ENCODE results near the gene FGF18.

FGF18 gene

DNA sequence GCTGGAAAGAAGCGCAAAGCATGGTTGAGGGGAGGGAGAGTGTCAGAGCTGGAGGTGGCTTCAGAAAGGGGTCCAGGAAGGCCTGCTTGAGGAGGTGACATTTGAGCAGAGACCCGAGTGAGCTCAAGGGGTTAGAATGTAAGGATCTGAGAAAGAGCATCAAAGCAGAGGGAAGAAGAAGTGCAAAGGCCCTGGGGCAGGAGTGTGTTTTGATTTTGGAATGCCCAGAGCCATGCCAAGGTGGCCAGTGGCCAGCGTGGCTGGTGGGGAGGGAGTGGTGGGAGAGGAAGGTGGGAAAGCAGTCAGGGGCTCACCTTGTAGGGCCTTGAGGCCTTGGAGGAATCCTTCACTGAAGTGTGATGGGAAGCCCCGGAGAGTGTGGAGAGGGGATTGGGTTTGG lies 15.4 kb downstream of the FGF18 start:
- Histone ChIP-seq H3K79me2 (ENCODE audit: low read length) (no peaks in the 10 kb centered on the region), H3K4me2 (ENCODE audit: low read length) (no peak overlapping the region), H3K4me3 (ENCODE audit: low read length) (no peak overlapping the region), H4K20me1 (ENCODE audit: insufficient read depth, low read length) (no peaks in the 10 kb centered on the region), H3K9me3 (ENCODE audit: insufficient read depth, low read length) (no peaks in the 10 kb centered on the region), H3K4me1 (ENCODE audit: low read length) (no peaks in the 10 kb centered on the region), H3K36me3 (replicated peaks; ENCODE audit: low read depth, low read length) (no peaks in the 10 kb centered on the region), H2AFZ (ENCODE audit: low read depth, low read length) (no peak overlapping the region), H3K27me3 (ENCODE audit: low read depth, low read length) (no peaks in the 10 kb centered on the region), H3K9ac (ENCODE audit: low read length) (no peak overlapping the region), H3K27ac (ENCODE audit: low read length) (no peak overlapping the region)
- TF ChIP-seq EZH2phosphoT487 (IDR thresholded peaks at IDR 0.05; ENCODE audit: low read depth): no peak
- TF ChIP-seq, protein P1, sequence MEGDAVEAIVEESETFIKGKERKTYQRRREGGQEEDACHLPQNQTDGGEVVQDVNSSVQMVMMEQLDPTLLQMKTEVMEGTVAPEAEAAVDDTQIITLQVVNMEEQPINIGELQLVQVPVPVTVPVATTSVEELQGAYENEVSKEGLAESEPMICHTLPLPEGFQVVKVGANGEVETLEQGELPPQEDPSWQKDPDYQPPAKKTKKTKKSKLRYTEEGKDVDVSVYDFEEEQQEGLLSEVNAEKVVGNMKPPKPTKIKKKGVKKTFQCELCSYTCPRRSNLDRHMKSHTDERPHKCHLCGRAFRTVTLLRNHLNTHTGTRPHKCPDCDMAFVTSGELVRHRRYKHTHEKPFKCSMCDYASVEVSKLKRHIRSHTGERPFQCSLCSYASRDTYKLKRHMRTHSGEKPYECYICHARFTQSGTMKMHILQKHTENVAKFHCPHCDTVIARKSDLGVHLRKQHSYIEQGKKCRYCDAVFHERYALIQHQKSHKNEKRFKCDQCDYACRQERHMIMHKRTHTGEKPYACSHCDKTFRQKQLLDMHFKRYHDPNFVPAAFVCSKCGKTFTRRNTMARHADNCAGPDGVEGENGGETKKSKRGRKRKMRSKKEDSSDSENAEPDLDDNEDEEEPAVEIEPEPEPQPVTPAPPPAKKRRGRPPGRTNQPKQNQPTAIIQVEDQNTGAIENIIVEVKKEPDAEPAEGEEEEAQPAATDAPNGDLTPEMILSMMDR (IDR thresholded peaks at IDR 0.05; ENCODE audit: low read depth, low read length): no peak

DNA sequence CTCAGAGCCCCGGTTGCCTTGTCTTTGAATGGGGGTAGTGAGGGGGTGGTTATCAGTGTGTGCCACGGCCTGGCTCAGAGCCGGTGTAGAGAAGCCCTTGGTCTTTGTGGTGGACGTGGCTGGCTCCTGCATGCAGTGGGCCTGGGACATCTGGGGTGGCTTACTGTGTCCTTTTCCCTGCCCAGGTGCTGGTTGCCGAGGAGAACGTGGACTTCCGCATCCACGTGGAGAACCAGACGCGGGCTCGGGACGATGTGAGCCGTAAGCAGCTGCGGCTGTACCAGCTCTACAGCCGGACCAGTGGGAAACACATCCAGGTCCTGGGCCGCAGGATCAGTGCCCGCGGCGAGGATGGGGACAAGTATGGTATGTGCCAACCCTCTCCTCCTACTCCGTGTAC lies 16.5 kb downstream of the FGF18 start:
- TF ChIP-seq EZH2phosphoT487 (IDR thresholded peaks at IDR 0.05; ENCODE audit: low read depth): no peak
- TF ChIP-seq, protein P1 (IDR thresholded peaks at IDR 0.05; ENCODE audit: low read depth, low read length): no peak
- Histone ChIP-seq H3K36me3 (replicated peaks; ENCODE audit: low read depth, low read length) (no peaks in the 10 kb centered on the region), H4K20me1 (ENCODE audit: insufficient read depth, low read length) (no peaks in the 10 kb centered on the region)

DNA sequence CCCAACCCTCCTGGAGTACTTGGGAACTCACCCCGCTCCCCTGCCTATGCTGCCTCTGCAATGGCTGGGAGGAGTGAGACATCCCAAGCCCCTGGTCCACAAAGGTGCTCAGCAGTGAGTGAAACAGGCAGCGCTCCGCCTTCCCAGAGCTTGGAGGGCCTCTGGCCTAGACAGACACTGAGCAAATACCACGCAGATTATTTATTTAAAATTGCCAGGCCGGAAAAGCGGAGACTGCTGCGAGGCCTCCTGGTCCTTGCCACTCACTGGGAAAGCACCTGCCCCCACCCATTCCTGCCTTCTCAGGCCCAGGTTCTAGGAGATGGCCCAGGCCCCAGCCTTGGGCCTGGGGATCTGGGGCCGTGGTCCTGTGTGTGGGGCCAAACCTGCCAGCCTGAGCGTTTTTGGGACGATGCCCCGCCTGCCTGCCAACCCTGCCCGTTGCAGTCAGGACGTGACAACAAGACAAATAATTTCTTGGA lies 17.4 kb downstream of the FGF18 start:
- H3K27ac ChIP-seq (ENCODE audit: low read length): no peak overlapping the region
- TF ChIP-seq, protein P1 (IDR thresholded peaks at IDR 0.05; ENCODE audit: low read depth, low read length): no peak
- no peak for TF ChIP-seq EZH2phosphoT487 (IDR thresholded peaks at IDR 0.05; ENCODE audit: low read depth)
- no peaks in the 10 kb centered on the region for H3K36me3 ChIP-seq (replicated peaks; ENCODE audit: low read depth, low read length)
- no peaks in the 10 kb centered on the region for H3K79me2 ChIP-seq (ENCODE audit: low read length)
- H3K4me2 ChIP-seq (ENCODE audit: low read length): no peak overlapping the region
- no peaks in the 10 kb centered on the region for H3K4me1 ChIP-seq (ENCODE audit: low read length)
- no peak overlapping the region for H3K4me3 ChIP-seq (ENCODE audit: low read length)
- no peak overlapping the region for H2AFZ ChIP-seq (ENCODE audit: low read depth, low read length)
- H4K20me1 ChIP-seq (ENCODE audit: insufficient read depth, low read length): no peaks in the 10 kb centered on the region
- no peaks in the 10 kb centered on the region for H3K9me3 ChIP-seq (ENCODE audit: insufficient read depth, low read length)
- no peaks in the 10 kb centered on the region for H3K27me3 ChIP-seq (ENCODE audit: low read depth, low read length)
- H3K9ac ChIP-seq (ENCODE audit: low read length): no peak overlapping the region

More for the DNA sequence above, 16.5 kb downstream of the FGF18 start:
- no peaks in the 10 kb centered on the region for H3K79me2 ChIP-seq (ENCODE audit: low read length)
- H3K9ac ChIP-seq (ENCODE audit: low read length): no peak overlapping the region
- H3K4me1 ChIP-seq (ENCODE audit: low read length): no peaks in the 10 kb centered on the region
- H2AFZ ChIP-seq (ENCODE audit: low read depth, low read length): no peak overlapping the region
- no peaks in the 10 kb centered on the region for H3K9me3 ChIP-seq (ENCODE audit: insufficient read depth, low read length)
- H3K4me3 ChIP-seq (ENCODE audit: low read length): no peak overlapping the region
- no peak overlapping the region for H3K27ac ChIP-seq (ENCODE audit: low read length)
- H3K27me3 ChIP-seq (ENCODE audit: low read depth, low read length): no peaks in the 10 kb centered on the region
- H3K4me2 ChIP-seq (ENCODE audit: low read length): no peak overlapping the region

DNA sequence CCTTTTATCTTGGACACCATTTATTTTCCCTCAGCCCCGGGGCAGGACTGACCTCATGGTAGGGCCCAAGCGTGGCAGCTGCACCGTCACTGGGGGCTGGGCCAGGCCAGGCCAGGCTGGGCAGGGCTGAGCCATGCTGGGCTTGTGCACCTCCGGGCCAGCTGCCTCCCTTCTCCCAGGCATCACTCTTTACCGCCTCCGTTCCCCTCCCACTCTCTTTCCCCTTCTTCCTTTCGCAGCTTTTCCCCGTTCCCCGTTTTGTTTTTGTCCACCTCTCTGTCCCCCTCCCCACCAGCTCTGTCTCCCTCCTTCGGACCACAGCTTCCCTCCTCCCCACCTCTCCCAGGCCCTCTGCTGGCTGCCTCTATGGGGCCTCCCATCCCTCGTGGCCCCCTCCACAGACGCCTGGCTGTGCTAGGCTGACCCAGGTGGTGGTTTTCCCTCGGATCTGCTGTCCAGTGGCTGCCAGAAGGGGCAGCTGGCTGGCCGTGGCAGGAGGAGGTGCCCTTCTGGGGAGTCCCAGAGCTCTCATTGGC lies 17.9 kb downstream of the FGF18 start:
- Histone ChIP-seq H3K9me3 (ENCODE audit: insufficient read depth, low read length) (no peaks in the 10 kb centered on the region), H2AFZ (ENCODE audit: low read depth, low read length) (no peak overlapping the region), H3K4me3 (ENCODE audit: low read length) (no peak overlapping the region), H4K20me1 (ENCODE audit: insufficient read depth, low read length) (no peaks in the 10 kb centered on the region), H3K27me3 (ENCODE audit: low read depth, low read length) (no peaks in the 10 kb centered on the region), H3K4me1 (ENCODE audit: low read length) (no peaks in the 10 kb centered on the region), H3K36me3 (replicated peaks; ENCODE audit: low read depth, low read length) (no peaks in the 10 kb centered on the region), H3K9ac (ENCODE audit: low read length) (no peak overlapping the region), H3K4me2 (ENCODE audit: low read length) (no peak overlapping the region), H3K79me2 (ENCODE audit: low read length) (no peaks in the 10 kb centered on the region), H3K27ac (ENCODE audit: low read length) (no peak overlapping the region)
- TF ChIP-seq, protein P1 (IDR thresholded peaks at IDR 0.05; ENCODE audit: low read depth, low read length): no peak
- no peak for TF ChIP-seq EZH2phosphoT487 (IDR thresholded peaks at IDR 0.05; ENCODE audit: low read depth)
